ENCODE measurements around the gene EDEM1. TPM values are rescaled to one million over a fixed set of nuclear protein-coding genes. Genes with fewer than 3 reads are reported as not detected.

EDEM1 gene
- total RNA-seq (2014; rRNA removed; shearing (Covaris generic)) (24.3 and 29.2 TPM in 2 replicates), polyA plus RNA-seq (2016; fragmentation: Nextera tagmentation; extraction: Ambion mirVana) (16.6 and 17.3 TPM in 2 replicates)

DNA sequence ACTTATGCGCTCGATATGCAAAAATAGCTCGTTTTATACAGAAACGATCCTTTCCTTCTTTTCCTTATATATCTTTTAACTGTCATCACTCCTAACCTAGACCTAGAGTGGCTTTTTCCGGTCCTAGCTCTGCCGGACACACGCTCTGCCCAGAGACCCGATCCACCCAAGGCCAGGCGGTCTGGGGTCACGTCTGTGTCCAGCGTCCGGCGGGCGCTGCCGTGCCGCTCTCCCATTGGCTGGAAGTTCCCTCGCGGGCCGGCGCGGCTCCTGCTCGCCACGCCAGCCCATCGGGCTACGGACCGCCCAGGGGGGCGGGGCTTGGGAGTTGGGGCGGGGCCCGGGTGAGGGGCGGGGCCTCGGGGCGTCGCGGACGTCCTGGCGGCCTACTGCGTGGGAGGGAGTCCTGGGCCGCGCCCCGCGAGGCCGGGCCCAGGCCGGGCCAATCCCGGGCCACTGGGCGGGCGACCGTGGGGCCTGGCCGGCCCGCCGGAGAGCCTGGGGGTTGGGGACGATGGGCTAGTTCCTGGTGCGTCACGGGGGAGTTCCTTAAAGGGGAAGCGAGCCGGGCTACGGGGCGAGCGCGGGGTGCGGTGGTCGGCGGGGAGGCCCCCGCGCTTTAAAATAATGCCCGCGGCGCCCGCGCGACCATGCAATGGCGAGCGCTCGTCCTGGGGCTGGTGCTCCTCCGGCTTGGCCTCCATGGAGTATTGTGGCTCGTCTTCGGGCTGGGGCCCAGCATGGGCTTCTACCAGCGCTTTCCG lies at the start of gene EDEM1:
EDEM1 (plus strand) TSS at position 552 of the 764 bp plus-strand sequence; CDS start at position 651, 99 bp downstream.
- H3K9me2 ChIP-seq (ENCODE audit: insufficient read depth) = no peaks in the 10 kb centered on the region
- peak within 1 kb of the TSS; percentile 91 for H3K9ac ChIP-seq
- no peaks in the 10 kb centered on the region for H3K27me3 ChIP-seq (replicated peaks; ENCODE audit: insufficient read depth)
- WGBS, 2 experiments (ENCODE audit: low coverage in 1 of 2, low lambda C conversion rate in 2 of 2, missing lambda C conversion rate in 2 of 2) = 1% methylated on average over 59 to 76 of the region's 78 CpGs
- H3K79me2 ChIP-seq (ENCODE audit: insufficient read depth) = peaks cover 48% of the 10 kb centered on the region
- peaks cover 16% of the 10 kb centered on the region for H3F3A ChIP-seq (ENCODE audit: insufficient read depth)
- H2AFZ ChIP-seq = peak within 1 kb of the TSS; percentile 79
- no peaks in the 10 kb centered on the region for H3K36me3 ChIP-seq (ENCODE audit: low read depth)
- peaks cover 17% of the 10 kb centered on the region; the same call in 1 of the 2 replicates for H3K4me1 ChIP-seq (ENCODE audit: insufficient read depth)
- peak within 1 kb of the TSS; percentile 93 for H3K4me3 ChIP-seq
- TF ChIP-seq EZH2phosphoT487 (IDR thresholded peaks at IDR 0.05; ENCODE audit: insufficient read depth, low read depth) (no peak), EZH2 (IDR thresholded peaks at IDR 0.05; ENCODE audit: insufficient read depth, poor library complexity, severe bottlenecking) (no peak)
- DNase-seq = peak; percentile 99
- no peaks in the 10 kb centered on the region for H4K20me1 ChIP-seq (ENCODE audit: insufficient read depth)
- H3K27ac ChIP-seq = peak within 1 kb of the TSS; percentile 80
- no peaks in the 10 kb centered on the region for H3K9me3 ChIP-seq (ENCODE audit: low read depth)
- H3K4me2 ChIP-seq (ENCODE audit: unreplicated experiment) = peak within 1 kb of the TSS; percentile 85
- in situ Hi-C loops (cut with MboI) = no loop called here

DNA sequence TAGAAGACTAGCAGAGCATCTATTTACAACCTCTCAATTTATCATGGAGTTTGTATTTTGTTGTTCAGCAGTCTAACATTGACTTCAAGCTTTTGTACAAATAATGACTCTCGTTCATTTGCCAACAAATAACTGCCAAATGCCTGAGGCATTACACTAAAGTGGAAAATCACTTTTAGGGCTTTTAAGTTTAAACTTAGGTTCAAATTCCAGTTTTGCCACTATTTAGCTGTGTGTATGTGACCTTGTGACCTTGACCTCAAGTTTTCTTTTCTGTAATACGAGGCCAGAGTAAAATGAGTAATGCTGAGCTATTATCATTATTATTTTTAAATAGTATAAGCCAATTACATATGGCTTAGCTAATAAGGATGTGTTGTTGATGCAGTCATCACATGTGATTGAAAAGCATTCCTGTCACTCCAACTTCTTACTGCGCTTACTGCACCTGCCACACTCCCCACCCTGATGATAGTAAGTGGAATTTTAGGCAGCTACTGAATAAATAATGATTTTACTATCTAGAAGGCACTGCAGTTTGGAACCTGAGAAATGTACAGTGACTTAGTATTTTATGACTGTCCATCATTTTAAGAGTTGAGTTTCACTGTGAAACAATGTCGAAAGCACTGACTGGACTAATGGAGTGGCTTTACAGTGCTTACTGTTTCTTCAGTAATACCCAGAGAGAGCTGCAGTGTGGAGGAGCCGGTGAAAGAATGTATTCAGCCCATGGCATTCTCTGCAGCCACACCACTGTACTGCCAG lies 49.1 kb upstream of the EDEM1 start:
- H3K9me3 ChIP-seq (ENCODE audit: low read depth) = no peaks in the 10 kb centered on the region
- H3K27ac ChIP-seq = peak overlapping the region; percentile 45
- no peak for TF ChIP-seq EZH2 (IDR thresholded peaks at IDR 0.05; ENCODE audit: insufficient read depth, poor library complexity, severe bottlenecking)
- TF ChIP-seq EZH2phosphoT487 (IDR thresholded peaks at IDR 0.05; ENCODE audit: insufficient read depth, low read depth) = no peak
- in situ Hi-C loops (cut with MboI) = no loop called here
- H3K36me3 ChIP-seq (ENCODE audit: low read depth) = no peaks in the 10 kb centered on the region
- 21 to 22% methylated on average over 5 of the region's 5 CpGs for WGBS, 2 experiments (ENCODE audit: low coverage in 1 of 2, low lambda C conversion rate in 2 of 2, missing lambda C conversion rate in 2 of 2)
- H4K20me1 ChIP-seq (ENCODE audit: insufficient read depth) = peaks cover 44% of the 10 kb centered on the region
- H3K4me1 ChIP-seq (ENCODE audit: insufficient read depth) = peaks cover 36% of the 10 kb centered on the region
- peaks cover 100% of the 10 kb centered on the region for H3K79me2 ChIP-seq (ENCODE audit: insufficient read depth)
- no peak overlapping the region for H3K4me3 ChIP-seq
- no peaks in the 10 kb centered on the region for H3K27me3 ChIP-seq (replicated peaks; ENCODE audit: insufficient read depth)
- DNase-seq = peak; percentile 61
- H2AFZ ChIP-seq = no peak overlapping the region
- no peak overlapping the region for H3K9ac ChIP-seq
- H3K9me2 ChIP-seq (ENCODE audit: insufficient read depth) = no peaks in the 10 kb centered on the region
- peaks cover 36% of the 10 kb centered on the region for H3F3A ChIP-seq (ENCODE audit: insufficient read depth)
- H3K4me2 ChIP-seq (ENCODE audit: unreplicated experiment) = peak overlapping the region; percentile 49

DNA sequence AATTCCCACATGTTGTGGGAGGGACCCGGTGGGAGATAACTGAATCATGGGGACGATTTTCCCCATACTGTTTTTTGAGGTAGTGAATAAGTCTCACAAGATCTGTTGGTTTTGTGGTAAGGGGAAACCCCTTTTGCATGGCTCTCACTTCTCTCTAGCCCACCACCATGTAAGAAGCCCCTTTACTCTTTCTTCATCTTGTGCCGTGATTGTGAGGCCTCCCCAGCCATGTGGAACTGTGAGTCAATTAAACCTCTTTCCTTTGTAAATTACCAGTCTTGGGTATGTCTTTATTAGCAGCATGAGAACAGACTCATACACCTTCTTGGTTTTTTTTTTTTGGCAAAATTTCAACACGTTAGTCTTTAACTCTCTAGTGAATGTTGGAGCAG lies 47.3 kb upstream of the EDEM1 start:
- H4K20me1 ChIP-seq (ENCODE audit: insufficient read depth) = peaks cover 39% of the 10 kb centered on the region
- H3F3A ChIP-seq (ENCODE audit: insufficient read depth) = peaks cover 36% of the 10 kb centered on the region
- 90 to 97% methylated on average over 4 of the region's 4 CpGs for WGBS, 2 experiments (ENCODE audit: low coverage in 1 of 2, low lambda C conversion rate in 2 of 2, missing lambda C conversion rate in 2 of 2)
- no peaks in the 10 kb centered on the region for H3K9me2 ChIP-seq (ENCODE audit: insufficient read depth)
- H3K4me1 ChIP-seq (ENCODE audit: insufficient read depth) = peaks cover 36% of the 10 kb centered on the region
- H3K27ac ChIP-seq = peak overlapping the region; percentile 55
- H3K36me3 ChIP-seq (ENCODE audit: low read depth) = no peaks in the 10 kb centered on the region
- no peaks in the 10 kb centered on the region for H3K27me3 ChIP-seq (replicated peaks; ENCODE audit: insufficient read depth)
- no peak for DNase-seq
- in situ Hi-C loops (cut with MboI) = no loop called here
- peak overlapping the region; percentile 30; the same call in 1 of the 2 replicates for H3K4me3 ChIP-seq
- no peak overlapping the region for H3K4me2 ChIP-seq (ENCODE audit: unreplicated experiment)
- H2AFZ ChIP-seq = no peak overlapping the region
- H3K79me2 ChIP-seq (ENCODE audit: insufficient read depth) = peaks cover 100% of the 10 kb centered on the region
- no peaks in the 10 kb centered on the region for H3K9me3 ChIP-seq (ENCODE audit: low read depth)
- H3K9ac ChIP-seq = peak overlapping the region; percentile 6; the same call in 1 of the 2 replicates
- TF ChIP-seq EZH2 (IDR thresholded peaks at IDR 0.05; ENCODE audit: insufficient read depth, poor library complexity, severe bottlenecking) (no peak), EZH2phosphoT487 (IDR thresholded peaks at IDR 0.05; ENCODE audit: insufficient read depth, low read depth) (no peak)

DNA sequence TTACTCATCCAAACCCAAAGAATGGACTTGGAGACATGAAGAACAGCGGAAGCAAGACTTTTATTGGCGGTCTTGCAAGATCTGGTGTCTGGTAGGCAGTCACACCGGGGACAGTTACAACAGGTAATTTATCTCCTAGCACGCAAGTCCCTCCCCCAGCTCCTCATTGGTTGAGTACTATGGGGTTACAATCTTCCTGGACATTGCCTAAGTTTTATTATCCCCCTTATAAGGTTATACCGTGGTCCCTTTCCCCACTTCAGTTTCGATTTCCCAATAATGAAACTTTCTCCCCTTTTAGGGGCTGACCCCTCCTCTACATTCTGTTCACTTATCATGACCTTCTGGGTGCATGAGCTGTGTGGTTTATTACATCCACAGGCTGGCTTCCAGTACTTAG lies 46.7 kb upstream of the EDEM1 start:
- 90 to 94% methylated on average over 6 of the region's 6 CpGs for WGBS, 2 experiments (ENCODE audit: low coverage in 1 of 2, low lambda C conversion rate in 2 of 2, missing lambda C conversion rate in 2 of 2)
- H3K9ac ChIP-seq = no peak overlapping the region
- peaks cover 36% of the 10 kb centered on the region for H3F3A ChIP-seq (ENCODE audit: insufficient read depth)
- H3K4me2 ChIP-seq (ENCODE audit: unreplicated experiment) = no peak overlapping the region
- H3K27ac ChIP-seq = no peak overlapping the region
- peaks cover 36% of the 10 kb centered on the region for H3K4me1 ChIP-seq (ENCODE audit: insufficient read depth)
- no peaks in the 10 kb centered on the region for H3K36me3 ChIP-seq (ENCODE audit: low read depth)
- no peaks in the 10 kb centered on the region for H3K9me2 ChIP-seq (ENCODE audit: insufficient read depth)
- H3K9me3 ChIP-seq (ENCODE audit: low read depth) = no peaks in the 10 kb centered on the region
- H3K27me3 ChIP-seq (replicated peaks; ENCODE audit: insufficient read depth) = no peaks in the 10 kb centered on the region
- H4K20me1 ChIP-seq (ENCODE audit: insufficient read depth) = peaks cover 39% of the 10 kb centered on the region
- DNase-seq = no peak
- no peak overlapping the region for H3K4me3 ChIP-seq
- in situ Hi-C loops (cut with MboI) = no loop called here
- no peak overlapping the region for H2AFZ ChIP-seq
- no peak for TF ChIP-seq EZH2 (IDR thresholded peaks at IDR 0.05; ENCODE audit: insufficient read depth, poor library complexity, severe bottlenecking)
- no peak for TF ChIP-seq EZH2phosphoT487 (IDR thresholded peaks at IDR 0.05; ENCODE audit: insufficient read depth, low read depth)
- peaks cover 100% of the 10 kb centered on the region for H3K79me2 ChIP-seq (ENCODE audit: insufficient read depth)
